GM18868 (cell line): ENCODE results near the gene C1orf198.

Experiments
- ATAC-seq: cut with Tn5 transposase; IDR thresholded peaks from one replicate; pipeline ENCODE4 v1.9.1; 2021; ENCODE audit warnings: mild to moderate bottlenecking, moderate library complexity; ENCODE audit not compliant: unreplicated experiment

The C1orf198 gene

GRCh38 chr1:230814949-230815692 lies 53.2 kb downstream of the C1orf198 start:
- ATAC-seq, result no peak

GRCh38 chr1:230812568-230812967 lies 55.8 kb downstream of the C1orf198 start:
- ATAC-seq, result no peak

- ATAC-seq, result no peak
Measured at GRCh38 chr1:230809256-230809990, 58.9 kb downstream of the C1orf198 start.

GRCh38 chr1:230808281-230808872 lies 59.9 kb downstream of the C1orf198 start:
- ATAC-seq, result no peak

- no peak for ATAC-seq
Measured at GRCh38 chr1:230807561-230808280, 60.6 kb downstream of the C1orf198 start.

- ATAC-seq, result no peak
Measured at GRCh38 chr1:230807029-230807428, 61.3 kb downstream of the C1orf198 start.

- ATAC-seq, result no peak
Measured at GRCh38 chr1:230806552-230806951, 61.8 kb downstream of the C1orf198 start.

GRCh38 chr1:230804396-230804795 lies 63.9 kb downstream of the C1orf198 start:
- ATAC-seq, result no peak

- ATAC-seq, result no peak
Measured at GRCh38 chr1:230800891-230801840, 67.2 kb downstream of the C1orf198 start.

- no peak for ATAC-seq
Measured at GRCh38 chr1:230798491-230798890, 69.8 kb downstream of the C1orf198 start.

- ATAC-seq, result no peak
Measured at GRCh38 chr1:230797942-230798365, 70.4 kb downstream of the C1orf198 start.

- ATAC-seq, result no peak
Measured at GRCh38 chr1:230797376-230797920, 70.9 kb downstream of the C1orf198 start.

- ATAC-seq, result no peak
Measured at GRCh38 chr1:230796626-230797025, 71.7 kb downstream of the C1orf198 start.

GRCh38 chr1:230794871-230795605 lies 73.3 kb downstream of the C1orf198 start:
- ATAC-seq, result no peak

GRCh38 chr1:230794431-230794830 lies 73.9 kb downstream of the C1orf198 start:
- ATAC-seq, result no peak

- ATAC-seq, result no peak
Measured at GRCh38 chr1:230793463-230793745, 74.9 kb downstream of the C1orf198 start.

GRCh38 chr1:230792691-230793462 lies 75.4 kb downstream of the C1orf198 start:
- ATAC-seq, result no peak

- ATAC-seq, result no peak
Measured at GRCh38 chr1:230791986-230792564, 76.2 kb downstream of the C1orf198 start.
